Measurements from ENCODE around the gene CCDC14.

DNA sequence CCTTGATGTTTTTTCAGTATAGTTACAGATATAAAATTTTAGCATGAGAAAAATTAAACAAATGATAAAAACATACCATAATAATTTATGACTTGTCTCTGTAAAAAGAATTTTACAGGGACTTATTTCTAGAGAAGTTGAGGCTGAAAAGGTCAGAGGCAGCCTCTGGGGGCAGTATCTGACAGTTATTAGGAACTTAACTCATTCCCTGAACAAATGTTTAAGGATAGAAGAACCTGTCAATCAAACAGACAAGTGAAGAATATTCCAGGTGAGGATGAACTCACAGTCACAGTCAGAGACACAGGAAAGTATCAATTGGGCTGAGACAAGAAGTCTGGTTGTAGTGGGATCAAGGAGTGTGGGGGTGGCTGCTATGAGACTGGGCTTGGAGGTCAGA is 84.2 kb downstream of the CCDC14 start:
- no peak for TF ChIP-seq POLR2A (IDR thresholded peaks at IDR 0.05)
- TF ChIP-seq, protein P1, sequence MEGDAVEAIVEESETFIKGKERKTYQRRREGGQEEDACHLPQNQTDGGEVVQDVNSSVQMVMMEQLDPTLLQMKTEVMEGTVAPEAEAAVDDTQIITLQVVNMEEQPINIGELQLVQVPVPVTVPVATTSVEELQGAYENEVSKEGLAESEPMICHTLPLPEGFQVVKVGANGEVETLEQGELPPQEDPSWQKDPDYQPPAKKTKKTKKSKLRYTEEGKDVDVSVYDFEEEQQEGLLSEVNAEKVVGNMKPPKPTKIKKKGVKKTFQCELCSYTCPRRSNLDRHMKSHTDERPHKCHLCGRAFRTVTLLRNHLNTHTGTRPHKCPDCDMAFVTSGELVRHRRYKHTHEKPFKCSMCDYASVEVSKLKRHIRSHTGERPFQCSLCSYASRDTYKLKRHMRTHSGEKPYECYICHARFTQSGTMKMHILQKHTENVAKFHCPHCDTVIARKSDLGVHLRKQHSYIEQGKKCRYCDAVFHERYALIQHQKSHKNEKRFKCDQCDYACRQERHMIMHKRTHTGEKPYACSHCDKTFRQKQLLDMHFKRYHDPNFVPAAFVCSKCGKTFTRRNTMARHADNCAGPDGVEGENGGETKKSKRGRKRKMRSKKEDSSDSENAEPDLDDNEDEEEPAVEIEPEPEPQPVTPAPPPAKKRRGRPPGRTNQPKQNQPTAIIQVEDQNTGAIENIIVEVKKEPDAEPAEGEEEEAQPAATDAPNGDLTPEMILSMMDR (IDR thresholded peaks at IDR 0.05), result no peak
